Ureter (tissue), 1 donor: Measurements from ENCODE around the gene OCSTAMP. TPM values are rescaled to one million over a fixed set of nuclear protein-coding genes. Genes with fewer than 3 reads are reported as not detected.

Experiments used
- DNase-seq: peaks from one replicate; pipeline ENCODE4 v3.0.0-alpha.2; 2020; ENCODE audit warnings: low spot score
- total RNA-seq: library from RNA; stranded (reverse); gene quantifications from one replicate; pipeline ENCODE4 v1.2.4, GENCODE V29; 2023
- donor health status: DM: yes; HTN: yes; CAD: no.

Gene OCSTAMP
- total RNA-seq, 1 donor from 2014 or later, result not detected

DNA sequence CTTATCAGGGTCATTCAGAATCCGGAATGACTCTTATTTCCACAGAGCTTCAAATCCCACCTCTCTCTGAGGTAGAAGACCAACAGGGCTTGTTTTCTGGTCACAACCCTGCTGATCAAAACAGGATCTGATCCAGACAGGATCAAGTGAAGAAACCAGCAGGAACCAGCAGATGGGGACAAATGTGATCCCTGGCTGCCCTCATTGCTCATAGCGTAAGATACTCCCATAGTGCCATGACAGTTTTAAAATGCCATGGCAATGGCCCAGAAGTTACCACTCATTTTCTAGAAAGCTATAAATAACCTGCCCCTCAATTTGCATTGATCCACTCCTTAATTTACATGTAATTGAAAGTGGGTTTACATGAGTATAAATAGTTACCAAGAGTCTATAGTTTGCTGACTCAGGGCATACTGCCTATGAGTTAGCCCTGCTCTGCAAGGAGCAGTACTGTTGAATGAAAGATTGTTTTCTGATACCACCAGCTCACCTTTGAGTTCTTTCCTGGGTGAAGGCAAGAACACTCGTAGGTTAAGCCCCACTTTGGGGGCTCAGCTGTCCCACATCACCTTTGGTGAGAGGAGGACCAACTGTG, 30.9 kb downstream of the OCSTAMP start:
- no peak for DNase-seq

- DNase-seq, result peak; percentile 80
Measured at GRCh38 chr20:46512943-46513844, 37.3 kb downstream of the OCSTAMP start, which contains the start of gene ZNF334. ZNF334 (minus strand) TSS chr20:46513559; CDS start chr20:46512102, 1,457 bp downstream.

- DNase-seq, result no peak
Measured at GRCh38 chr20:46509523-46509922, 40.9 kb downstream of the OCSTAMP start.

GRCh38 chr20:46507760-46508407, 42.6 kb downstream of the OCSTAMP start:
- DNase-seq, result no peak

DNA sequence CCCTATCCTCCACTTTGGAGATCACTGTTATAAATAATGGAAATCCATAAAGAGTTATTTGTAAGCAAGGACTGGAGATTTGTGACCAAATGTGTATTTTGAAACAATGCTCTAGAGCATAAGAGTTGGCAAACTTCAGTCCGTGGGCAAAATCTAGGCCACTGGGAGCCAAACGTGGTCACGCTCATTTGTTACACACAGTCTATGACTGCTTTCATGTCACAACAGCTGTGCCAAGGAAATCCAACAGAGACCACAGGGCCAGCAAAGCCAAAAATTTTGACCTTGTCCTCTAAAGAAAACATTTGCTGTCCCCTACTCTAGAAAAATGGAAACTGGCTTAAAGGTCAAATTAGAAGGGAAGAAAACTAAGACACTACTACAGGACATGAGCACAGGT, 44.9 kb downstream of the OCSTAMP start:
- DNase-seq, result no peak

DNA sequence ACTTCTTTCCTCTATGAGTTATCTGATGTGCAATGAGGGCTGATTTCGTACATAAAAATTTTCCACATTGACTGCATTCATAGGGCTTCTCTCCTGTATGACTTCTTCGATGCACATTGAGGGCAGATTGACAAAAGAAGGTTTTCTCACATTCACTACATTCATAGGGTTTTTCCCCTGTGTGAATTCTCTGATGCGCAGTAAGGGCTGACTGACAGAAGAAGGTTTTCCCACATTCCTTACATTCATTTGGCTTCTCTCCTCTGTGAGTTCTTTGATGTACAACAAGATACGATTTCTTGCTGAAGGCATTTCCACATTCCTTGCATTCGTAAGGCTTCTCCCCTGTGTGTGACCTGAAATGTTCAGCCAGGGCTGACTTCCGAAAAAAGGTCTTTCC, 48.5 kb downstream of the OCSTAMP start:
- no peak for DNase-seq

- DNase-seq, result no peak
Measured at GRCh38 chr20:46501337-46501942, 49.0 kb downstream of the OCSTAMP start.

DNA sequence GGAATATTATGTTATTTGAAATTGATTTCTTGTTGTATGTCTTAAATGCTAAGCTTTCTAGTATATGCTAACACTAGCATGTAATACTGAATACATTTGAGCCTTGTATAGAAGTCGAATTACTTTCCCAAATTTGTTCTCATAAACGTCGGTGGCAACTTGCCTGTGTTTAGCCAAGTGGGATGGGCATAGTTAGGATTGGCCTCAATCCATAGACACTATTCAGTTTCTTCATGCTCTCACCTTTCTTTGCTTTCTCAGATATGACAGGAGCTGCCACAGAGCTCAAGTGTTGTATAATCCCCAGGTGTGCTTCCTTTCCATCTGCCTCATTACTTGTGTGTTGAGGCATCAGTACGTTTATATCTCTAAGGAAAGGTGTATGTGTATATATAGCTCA, 56.4 kb downstream of the OCSTAMP start:
- no peak for DNase-seq

DNA sequence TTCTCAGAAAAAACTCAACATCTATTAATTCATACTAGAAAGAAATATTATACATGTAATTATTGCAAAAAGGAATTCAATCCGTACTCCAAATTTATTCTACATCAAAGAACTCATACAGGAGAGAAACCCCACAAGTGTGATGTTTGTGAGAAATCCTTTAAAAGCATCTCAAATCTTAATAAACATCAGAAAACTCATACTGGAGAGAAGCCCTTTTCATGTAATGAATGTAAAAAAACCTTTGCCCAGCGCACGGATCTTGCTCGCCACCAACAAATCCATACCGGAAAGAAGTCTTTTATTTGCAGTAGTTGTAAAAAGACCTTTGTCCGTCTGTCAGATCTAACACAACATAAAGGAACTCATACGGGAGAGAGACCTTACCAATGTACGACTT, 59.1 kb downstream of the OCSTAMP start:
- no peak for DNase-seq

Other genes with a start within 250 kb of the OCSTAMP start
- 0.23 TPM for gene CDH22, start 242.2 kb downstream of the OCSTAMP start, total RNA-seq
- gene ELMO2, start 144.0 kb downstream of the OCSTAMP start, total RNA-seq, result 60.4 TPM
- gene ZNF334, start 37.1 kb downstream of the OCSTAMP start, total RNA-seq, result 18.7 TPM
- 5.1 TPM for gene SLC13A3, start 100.8 kb upstream of the OCSTAMP start, total RNA-seq
- 13.5 TPM for gene TP53RK, start 138.8 kb upstream of the OCSTAMP start, total RNA-seq
- 25.9 TPM for gene SLC2A10, start 159.0 kb upstream of the OCSTAMP start, total RNA-seq